Activated naive CD4-positive, alpha-beta T cell treated with anti-CD3 and anti-CD28 coated beads for 36 hours (primary cell): ENCODE results near the gene CDK5RAP2. TPM values are rescaled to one million over a fixed set of nuclear protein-coding genes. Genes with fewer than 3 reads are reported as not detected.
"Not testable (repeated sequence)": the region's sequence is repeated elsewhere in the genome, so short reads cannot be mapped to it uniquely, and the experiment has no call there.

Experiments used
- CTCF ChIA-PET: fragments of 350-600 bp; sonication (Branson Sonifier 250); formaldehyde crosslinking; loops from one replicate; lab custom pipeline; 2021; ENCODE audit warnings: antibody characterized with exemption; lab: Charles Lee
- DNase-seq: peaks from one replicate; pipeline ENCODE4 v3.0.0-alpha.2; 2020
- H3K27ac Mint-ChIP-seq: one replicate; pipeline ENCODE4 v1.8.0; 2021; ENCODE audit warnings: mild to moderate bottlenecking, mixed read lengths
- H3K27me3 Mint-ChIP-seq: one replicate; pipeline ENCODE4 v1.8.0; 2021; ENCODE audit warnings: low read depth, mixed read lengths
- H3K36me3 Mint-ChIP-seq: one replicate; pipeline ENCODE4 v1.8.0; 2021; ENCODE audit warnings: low read depth, mixed read lengths
- H3K4me1 Mint-ChIP-seq: one replicate; pipeline ENCODE4 v1.8.0; 2021; ENCODE audit warnings: low read depth, mixed read lengths
- H3K4me3 Mint-ChIP-seq: one replicate; pipeline ENCODE4 v1.8.0; 2021; ENCODE audit warnings: mild to moderate bottlenecking, moderate library complexity, mixed read lengths
- H3K9me3 Mint-ChIP-seq: one replicate; pipeline ENCODE4 v1.8.0; 2021; ENCODE audit warnings: mixed read lengths
- intact Hi-C: fragments of 100-400 bp; cut with micrococcal nuclease; formaldehyde crosslinking; loops from one replicate; pipeline ENCODE4 v1.15.1; 2023
- total RNA-seq, 2 experiments: library from RNA; stranded (reverse); gene quantifications; one replicate each; pipeline ENCODE4 v1.2.3, GENCODE V29; 2021

Gene CDK5RAP2
- total RNA-seq, 2 experiments from 2014 or later: 92.7 to 99.7 TPM

DNA sequence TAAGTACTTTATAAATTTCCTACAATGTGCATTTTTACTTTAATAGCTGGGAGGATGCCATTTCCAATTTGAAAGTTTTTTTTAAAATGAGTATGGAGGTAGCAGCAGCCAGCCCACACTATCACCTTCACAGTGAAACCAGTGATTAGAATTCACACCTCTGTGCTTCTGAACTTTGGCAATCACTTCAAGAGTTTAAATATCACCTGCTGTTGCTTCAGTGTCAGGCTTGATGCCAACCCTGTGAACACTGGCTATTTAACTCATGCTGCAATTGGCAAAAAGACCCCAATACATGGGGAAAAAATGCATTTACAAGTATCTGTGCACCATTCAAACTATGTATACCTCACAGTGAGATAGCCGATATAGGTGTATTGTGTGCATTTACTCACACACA lies 57.4 kb downstream of the CDK5RAP2 start:
- no peaks in the 10 kb centered on the region for H3K27me3 Mint-ChIP-seq
- H3K4me3 Mint-ChIP-seq: no peak overlapping the region
- intact Hi-C loops: no loop called here
- no peaks in the 10 kb centered on the region for H3K4me1 Mint-ChIP-seq
- CTCF ChIA-PET: no interaction called here
- no peak for DNase-seq
- H3K9me3 Mint-ChIP-seq: no peaks in the 10 kb centered on the region
- H3K27ac Mint-ChIP-seq: no peak overlapping the region
- H3K36me3 Mint-ChIP-seq: peaks cover 61% of the 10 kb centered on the region

DNA sequence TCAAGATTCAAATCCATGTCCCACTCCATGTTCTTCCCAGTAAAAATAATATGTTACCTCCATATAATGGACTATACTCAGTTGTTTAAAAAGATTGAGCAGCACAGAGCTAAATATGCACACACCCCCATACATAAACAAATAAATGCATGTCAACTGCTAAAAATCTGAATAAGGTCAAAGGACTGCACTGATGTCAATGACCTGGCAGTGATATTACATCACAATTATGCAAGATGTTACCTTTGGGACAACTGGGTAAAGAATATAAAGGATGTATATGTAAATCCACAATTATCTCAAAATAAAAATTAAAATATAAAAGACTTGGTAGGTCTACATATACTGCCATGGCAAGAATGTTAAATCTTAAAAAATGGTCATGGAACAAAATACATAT lies 57.9 kb downstream of the CDK5RAP2 start:
- Mint-ChIP-seq H3K4me3 (no peak overlapping the region), H3K9me3 (no peaks in the 10 kb centered on the region), H3K27me3 (no peaks in the 10 kb centered on the region), H3K36me3 (peaks cover 60% of the 10 kb centered on the region), H3K27ac (no peak overlapping the region), H3K4me1 (no peaks in the 10 kb centered on the region)
- no peak for DNase-seq
- CTCF ChIA-PET: no interaction called here
- intact Hi-C loops: no loop called here

DNA sequence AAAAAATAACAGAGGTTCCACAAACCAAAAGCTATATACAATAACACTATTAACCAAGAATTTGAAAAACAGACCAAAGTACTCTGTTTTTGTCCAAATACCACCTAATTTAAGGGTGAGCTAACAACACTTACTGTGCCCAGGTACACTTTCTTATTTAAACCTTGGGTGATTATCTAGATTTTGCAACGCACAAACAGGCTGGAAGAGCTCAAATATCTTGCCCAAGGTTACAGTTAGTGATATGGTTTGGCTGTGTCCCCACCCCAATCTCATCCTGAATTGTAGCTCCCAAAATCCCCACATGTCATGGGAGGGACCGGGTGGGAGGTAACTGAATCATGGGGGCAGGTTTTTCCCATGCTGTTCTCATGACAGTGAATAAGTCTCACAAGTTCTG lies 58.9 kb downstream of the CDK5RAP2 start:
- Mint-ChIP-seq H3K4me3 (no peak overlapping the region), H3K27ac (no peak overlapping the region), H3K27me3 (no peaks in the 10 kb centered on the region), H3K9me3 (no peaks in the 10 kb centered on the region), H3K4me1 (no peaks in the 10 kb centered on the region), H3K36me3 (peaks cover 56% of the 10 kb centered on the region)
- intact Hi-C loops: no loop called here
- CTCF ChIA-PET: interaction anchor here (0.7 to 0.8 kb wide), 2 partner anchors 21 to 79 kb away, joined by 3 to 5 read pairs; no protein-coding TSS in a partner anchor
- DNase-seq: no peak

DNA sequence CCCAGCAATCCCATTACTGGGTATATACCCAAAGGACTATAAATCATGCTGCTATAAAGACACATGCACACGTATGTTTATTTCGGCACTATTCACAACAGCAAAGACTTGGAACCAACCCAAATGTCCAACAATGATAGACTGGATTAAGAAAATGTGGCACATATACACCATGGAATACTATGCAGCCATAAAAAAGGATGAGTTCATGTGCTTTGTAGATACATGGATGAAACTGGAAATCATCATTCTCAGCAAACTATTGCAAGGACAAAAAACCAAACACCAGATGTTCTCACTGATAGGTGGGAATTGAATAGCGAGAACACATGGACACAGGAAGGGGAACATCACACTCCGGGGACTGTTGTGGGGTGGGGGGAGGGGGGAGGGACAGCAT lies 64.0 kb downstream of the CDK5RAP2 start:
- H3K4me1 Mint-ChIP-seq, intact Hi-C loops, H3K9me3 Mint-ChIP-seq, DNase-seq, H3K27ac Mint-ChIP-seq, H3K27me3 Mint-ChIP-seq, CTCF ChIA-PET, H3K4me3 Mint-ChIP-seq: not testable (repeated sequence)
- peaks cover 71% of the 10 kb centered on the region for H3K36me3 Mint-ChIP-seq

DNA sequence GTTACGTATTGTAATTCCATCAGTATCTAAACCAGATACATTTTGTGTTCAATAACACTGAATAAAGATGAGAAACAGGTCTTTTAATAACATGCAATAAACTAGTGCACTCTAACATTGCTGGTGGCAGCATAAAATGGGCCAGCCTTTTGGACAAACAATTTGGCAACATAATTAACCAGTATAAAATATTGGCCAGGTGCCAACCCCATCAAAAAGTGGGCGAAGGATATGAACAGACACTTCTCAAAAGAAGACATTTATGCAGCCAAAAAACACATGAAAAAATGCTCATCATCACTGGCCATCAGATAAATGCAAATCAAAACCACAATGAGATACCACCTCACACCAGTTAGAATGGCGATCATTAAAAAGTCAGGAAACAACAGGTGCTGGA lies 64.5 kb downstream of the CDK5RAP2 start:
- CTCF ChIA-PET, DNase-seq, intact Hi-C loops, H3K9me3 Mint-ChIP-seq, H3K4me1 Mint-ChIP-seq, H3K27ac Mint-ChIP-seq, H3K4me3 Mint-ChIP-seq, H3K27me3 Mint-ChIP-seq: not testable (repeated sequence)
- peaks cover 74% of the 10 kb centered on the region for H3K36me3 Mint-ChIP-seq

DNA sequence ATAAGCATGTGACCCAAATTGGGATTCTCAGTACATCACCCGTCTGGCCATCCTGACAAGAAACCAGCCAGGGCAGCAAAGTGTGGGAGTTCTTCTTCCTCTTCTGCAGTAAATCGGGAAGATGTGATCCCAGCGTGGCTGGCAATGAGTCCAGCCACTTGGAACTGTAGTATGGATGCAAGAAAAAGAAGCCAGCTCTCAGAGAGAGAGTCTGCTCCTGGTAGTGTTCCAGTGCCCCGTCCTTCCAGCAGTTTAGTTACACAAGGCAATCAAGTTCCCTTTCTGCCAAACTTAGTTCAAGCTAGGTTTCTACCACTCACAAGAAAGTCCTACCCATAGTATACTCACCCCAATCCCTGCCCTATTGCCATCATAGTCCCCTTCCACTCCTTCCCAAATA lies 65.6 kb downstream of the CDK5RAP2 start:
- Mint-ChIP-seq H3K36me3 (peaks cover 78% of the 10 kb centered on the region), H3K4me3 (no peak overlapping the region), H3K27ac (no peak overlapping the region), H3K27me3 (no peaks in the 10 kb centered on the region), H3K9me3 (no peaks in the 10 kb centered on the region), H3K4me1 (no peaks in the 10 kb centered on the region)
- DNase-seq: no peak
- intact Hi-C loops: no loop called here
- CTCF ChIA-PET: no interaction called here

DNA sequence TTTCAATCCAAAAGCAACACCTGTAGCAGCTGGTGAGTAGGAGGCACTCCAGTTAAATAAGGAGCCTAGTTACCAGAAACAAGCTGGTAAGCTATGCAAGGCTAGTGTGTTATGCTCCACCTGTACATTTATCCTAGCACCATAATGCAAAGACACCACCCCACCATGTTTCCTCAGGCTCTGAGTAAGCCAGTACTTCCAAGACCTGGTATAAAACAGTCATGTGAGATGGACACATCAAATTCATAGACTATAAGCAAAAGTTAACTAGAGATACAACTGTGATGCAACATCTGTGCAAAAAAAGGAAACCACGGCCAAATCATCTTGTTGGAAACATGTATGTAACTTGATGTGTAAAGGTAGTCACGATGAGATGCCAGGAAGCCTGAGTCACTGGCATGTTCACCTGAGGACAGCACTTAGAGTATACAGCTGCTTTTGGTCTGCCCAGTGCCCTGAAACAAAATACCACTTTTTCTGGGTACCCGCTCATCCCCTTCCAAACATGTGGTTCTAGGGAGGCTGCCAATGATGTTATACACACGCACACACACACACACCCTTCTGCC lies 66.1 kb downstream of the CDK5RAP2 start:
- peaks cover 80% of the 10 kb centered on the region for H3K36me3 Mint-ChIP-seq
- H3K27ac Mint-ChIP-seq: no peak overlapping the region
- CTCF ChIA-PET: no interaction called here
- peak; percentile 9 for DNase-seq
- H3K27me3 Mint-ChIP-seq: no peaks in the 10 kb centered on the region
- no peak overlapping the region for H3K4me3 Mint-ChIP-seq
- H3K4me1 Mint-ChIP-seq: no peaks in the 10 kb centered on the region
- H3K9me3 Mint-ChIP-seq: no peaks in the 10 kb centered on the region
- intact Hi-C loops: no loop called here

DNA sequence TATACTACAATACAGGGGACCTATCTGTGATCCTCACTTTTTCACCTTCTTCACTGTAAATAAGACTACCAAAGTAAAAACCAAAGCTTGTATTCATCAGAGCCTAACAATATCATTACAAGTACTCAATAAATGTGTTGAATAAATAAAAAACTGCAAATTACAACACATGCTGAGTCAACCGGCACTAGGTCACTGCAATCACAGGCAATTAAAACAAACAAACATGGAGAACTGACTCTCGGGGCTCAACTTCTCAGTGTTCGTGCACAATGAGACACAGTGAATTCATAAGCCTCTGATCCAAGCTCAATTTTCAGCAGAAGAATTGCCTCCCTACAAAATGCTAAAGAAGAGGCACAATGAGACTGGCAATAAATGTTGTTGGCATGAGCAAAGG lies 69.2 kb downstream of the CDK5RAP2 start:
- Mint-ChIP-seq H3K27me3 (no peaks in the 10 kb centered on the region), H3K4me3 (no peak overlapping the region), H3K27ac (no peak overlapping the region), H3K36me3 (peaks cover 83% of the 10 kb centered on the region), H3K4me1 (peaks cover under 1% of the 10 kb centered on the region), H3K9me3 (peaks cover 5% of the 10 kb centered on the region)
- DNase-seq: no peak
- CTCF ChIA-PET: no interaction called here
- intact Hi-C loops: no loop called here

DNA sequence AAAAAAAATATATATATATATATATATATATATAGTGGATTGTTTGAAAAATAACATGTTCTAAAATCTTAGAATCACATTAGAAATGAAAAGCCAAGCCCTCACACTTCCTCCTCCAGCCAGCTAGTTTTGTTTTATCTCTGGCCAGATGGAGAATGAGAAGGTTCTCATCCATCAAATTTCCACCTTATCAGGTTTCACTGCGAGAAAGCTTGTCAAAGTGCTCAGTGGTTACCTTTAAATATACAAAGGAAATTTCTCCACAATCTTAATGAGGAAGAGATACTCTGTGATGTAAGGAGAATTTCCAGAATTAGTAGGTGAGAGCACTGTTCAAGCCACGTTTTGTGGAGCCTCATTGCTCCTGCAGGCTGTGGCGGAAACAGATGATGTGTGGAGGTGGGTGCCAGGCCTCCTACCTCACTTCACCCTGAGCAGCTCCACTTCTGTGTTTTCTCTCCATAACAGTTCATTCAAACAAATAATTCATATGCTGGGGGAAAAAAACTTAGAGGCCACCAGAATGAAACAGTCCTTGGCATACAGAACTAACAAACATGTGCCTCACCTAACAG lies 71.9 kb downstream of the CDK5RAP2 start:
- no peak for DNase-seq
- Mint-ChIP-seq H3K9me3 (peaks cover 5% of the 10 kb centered on the region), H3K36me3 (peaks cover 77% of the 10 kb centered on the region), H3K4me1 (peaks cover 14% of the 10 kb centered on the region), H3K27ac (no peak overlapping the region), H3K4me3 (no peak overlapping the region), H3K27me3 (no peaks in the 10 kb centered on the region)
- intact Hi-C loops: no loop called here
- CTCF ChIA-PET: no interaction called here

DNA sequence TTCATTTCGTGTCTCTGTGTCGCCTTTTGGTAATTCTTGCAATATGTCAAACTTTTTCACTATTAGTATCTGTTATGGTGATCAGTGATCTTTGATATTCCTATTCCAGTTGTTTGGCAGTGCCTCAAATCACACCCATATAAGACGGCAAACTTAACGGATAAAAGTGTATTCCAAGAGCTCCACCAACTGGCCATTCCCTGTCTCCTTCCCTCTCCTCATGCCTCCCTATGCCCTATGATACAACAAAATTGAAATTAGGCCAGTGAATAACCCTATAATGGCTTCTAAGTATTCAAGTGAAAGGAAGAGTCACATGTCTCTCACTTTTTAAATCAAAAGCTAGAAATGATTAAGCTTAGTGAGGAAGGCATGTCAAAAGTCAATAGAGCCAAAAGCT lies 74.8 kb downstream of the CDK5RAP2 start:
- Mint-ChIP-seq H3K36me3 (peaks cover 61% of the 10 kb centered on the region), H3K4me1 (peaks cover 14% of the 10 kb centered on the region), H3K27me3 (no peaks in the 10 kb centered on the region), H3K27ac (peak overlapping the region; percentile 1), H3K4me3 (no peak overlapping the region), H3K9me3 (peaks cover 5% of the 10 kb centered on the region)
- intact Hi-C loops: no loop called here
- CTCF ChIA-PET: interaction anchor here (1.1 kb wide), 1 partner anchor 28 kb away, joined by 4 read pairs; no protein-coding TSS in a partner anchor
- DNase-seq: no peak

DNA sequence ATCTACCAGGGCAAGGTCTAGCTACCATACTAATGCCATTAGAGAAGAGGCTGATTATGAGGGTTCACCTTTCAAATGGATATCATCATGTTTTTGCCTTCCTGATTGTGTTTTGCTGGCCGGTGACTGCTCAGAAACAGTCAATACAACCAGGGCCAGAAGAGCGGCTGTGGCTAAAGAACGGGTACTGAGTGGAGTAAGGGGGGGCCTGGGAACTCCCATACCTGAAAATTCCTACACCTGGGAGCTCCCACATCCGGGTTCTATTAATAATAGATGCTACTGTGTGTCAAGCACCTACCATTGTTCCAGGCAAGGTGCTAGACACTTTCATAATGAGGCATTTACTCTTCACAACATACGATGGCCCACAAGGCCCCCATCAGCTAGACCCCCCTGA lies 79.2 kb downstream of the CDK5RAP2 start:
- DNase-seq: no peak
- Mint-ChIP-seq H3K27ac (no peak overlapping the region), H3K9me3 (peaks cover 4% of the 10 kb centered on the region), H3K36me3 (peaks cover 40% of the 10 kb centered on the region), H3K4me1 (peaks cover 12% of the 10 kb centered on the region), H3K27me3 (no peaks in the 10 kb centered on the region), H3K4me3 (no peak overlapping the region)
- intact Hi-C loops: no loop called here
- CTCF ChIA-PET: interaction anchor here (0.7 kb wide), 1 partner anchor 24 kb away, joined by 3 read pairs; no protein-coding TSS in a partner anchor

DNA sequence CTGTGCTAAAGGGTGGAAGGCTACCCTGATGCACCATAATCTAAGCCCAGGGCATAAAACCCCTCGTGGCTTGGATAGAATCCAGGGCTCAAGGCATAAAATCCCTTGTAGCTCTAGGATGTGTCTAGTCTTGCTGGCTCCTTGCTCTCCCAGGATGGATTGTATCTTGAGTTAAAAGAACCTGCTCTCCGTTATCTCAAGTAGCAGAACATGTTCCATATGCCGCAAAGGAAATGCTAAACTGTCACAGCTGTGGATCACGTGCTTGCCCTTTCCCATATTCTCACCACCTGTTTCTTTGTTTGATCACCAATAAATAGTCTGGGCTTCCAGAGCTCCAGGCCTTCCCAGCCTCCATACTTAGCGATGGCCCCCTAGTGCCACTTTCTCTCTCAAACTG lies 82.1 kb downstream of the CDK5RAP2 start:
- DNase-seq: not testable (repeated sequence)

DNA sequence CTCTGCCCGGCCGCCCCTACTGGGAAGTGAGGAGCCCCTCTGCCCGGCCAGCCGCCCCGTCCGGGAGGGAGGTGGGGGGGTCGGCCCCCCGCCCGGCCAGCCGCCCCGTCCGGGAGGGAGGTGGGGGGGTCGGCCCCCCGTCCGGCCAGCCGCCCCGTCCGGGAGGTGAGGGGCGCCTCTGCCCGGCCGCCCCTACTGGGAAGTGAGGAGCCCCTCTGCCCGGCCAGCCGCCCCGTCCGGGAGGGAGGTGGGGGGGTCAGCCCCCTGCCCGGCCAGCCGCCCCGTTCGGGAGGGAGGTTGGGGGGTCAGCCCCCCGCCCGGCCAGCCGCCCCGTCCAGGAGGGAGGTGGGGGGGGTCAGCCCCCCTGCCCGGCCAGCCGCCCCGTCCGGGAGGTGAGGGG lies 83.5 kb downstream of the CDK5RAP2 start:
- H3K4me3 Mint-ChIP-seq, DNase-seq, CTCF ChIA-PET, H3K27me3 Mint-ChIP-seq, intact Hi-C loops, H3K9me3 Mint-ChIP-seq, H3K27ac Mint-ChIP-seq, H3K4me1 Mint-ChIP-seq: not testable (repeated sequence)
- peaks cover 20% of the 10 kb centered on the region for H3K36me3 Mint-ChIP-seq

More for the DNA sequence above, 82.1 kb downstream of the CDK5RAP2 start:
- CTCF ChIA-PET: interaction anchor here (0.6 kb wide), 1 partner anchor 30 kb away, joined by 3 read pairs; no protein-coding TSS in a partner anchor
- H3K36me3 Mint-ChIP-seq: peaks cover 28% of the 10 kb centered on the region
- intact Hi-C loops, H3K4me3 Mint-ChIP-seq, H3K4me1 Mint-ChIP-seq, H3K9me3 Mint-ChIP-seq, H3K27ac Mint-ChIP-seq, H3K27me3 Mint-ChIP-seq: not testable (repeated sequence)
